Measurements from ENCODE around the gene OR6C4.
"Not testable (repeated sequence)": the region's sequence is repeated elsewhere in the genome, so short reads cannot be mapped to it uniquely, and the experiment has no call there.

The OR6C4 gene

GRCh38 chr12:55549302-55549701, at the start of gene OR6C4:
Gene OR6C4 (plus strand): TSS chr12:55549602. CDS start chr12:55551227, 1,625 bp downstream.
- DNase-seq (ENCODE audit: low read depth), result no peak

- no peak for DNase-seq (ENCODE audit: low read depth)
Measured at GRCh38 chr12:55499810-55500252, 49.6 kb upstream of the OR6C4 start.

- DNase-seq (ENCODE audit: low read depth), result no peak
Measured at GRCh38 chr12:55501601-55502000, 47.8 kb upstream of the OR6C4 start.

GRCh38 chr12:55515696-55516095, 33.7 kb upstream of the OR6C4 start:
- no peak for DNase-seq (ENCODE audit: low read depth)

- DNase-seq (ENCODE audit: low read depth), result no peak
Measured at GRCh38 chr12:55516391-55516790, 33.0 kb upstream of the OR6C4 start.

GRCh38 chr12:55548235-55548634, 1.2 kb upstream of the OR6C4 start:
- not testable (repeated sequence) for DNase-seq (ENCODE audit: low read depth)

- no peak for DNase-seq (ENCODE audit: low read depth)
Measured at GRCh38 chr12:55548756-55549155, 646 bp upstream of the OR6C4 start.

- DNase-seq (ENCODE audit: low read depth), result no peak
Measured at GRCh38 chr12:55554296-55554695, 4.9 kb downstream of the OR6C4 start.

GRCh38 chr12:55570060-55570459, 20.7 kb downstream of the OR6C4 start:
- not testable (repeated sequence) for DNase-seq (ENCODE audit: low read depth)

- not testable (repeated sequence) for DNase-seq (ENCODE audit: low read depth)
Measured at GRCh38 chr12:55570689-55571088, 21.3 kb downstream of the OR6C4 start.

- no peak for DNase-seq (ENCODE audit: low read depth)
Measured at GRCh38 chr12:55572168-55572567, 22.8 kb downstream of the OR6C4 start, which contains the start of gene OR2AP1. Gene OR2AP1 (plus strand): TSS chr12:55572468. CDS start chr12:55574415, 1,947 bp downstream.

GRCh38 chr12:55582066-55582465, 32.7 kb downstream of the OR6C4 start:
- no peak for DNase-seq (ENCODE audit: low read depth)

GRCh38 chr12:55585817-55586216, 36.4 kb downstream of the OR6C4 start:
- DNase-seq (ENCODE audit: low read depth), result no peak

- DNase-seq (ENCODE audit: low read depth), result not testable (repeated sequence)
Measured at GRCh38 chr12:55590152-55590551, 40.8 kb downstream of the OR6C4 start.

All from non-pigmented ciliary epithelial cell (primary cell).